Lower leg skin (tissue), 4 donors: ENCODE measurements around the gene OSGEP. TPM values are rescaled to one million over a fixed set of nuclear protein-coding genes. Genes with fewer than 3 reads are reported as not detected.
A peak's percentile ranks its signal among the peaks of the same experiment; 100 is the strongest.

Experiments used
- DNase-seq, 2 donors: peaks; one replicate each; pipeline ENCODE4 v3.0.0-alpha.2; 2019; ENCODE audit warnings: low spot score in 2 of 2
- H3K4me3 ChIP-seq: fragments of 200-600 bp; sonication (generic); 2 replicates; pipeline ENCODE4 v1.5.1; 2017; ENCODE audit warnings: mild to moderate bottlenecking, low read depth; ENCODE audit not compliant: poor library complexity, severe bottlenecking
- CTCF ChIP-seq, 3 donors: fragments of 450-650 bp; IDR thresholded peaks; one replicate each; pipeline ENCODE4 v1.5.1; 2016; ENCODE audit warnings: antibody characterized with exemption in 3 of 3, mild to moderate bottlenecking in 3 of 3, moderate library complexity in 2 of 3
- POLR2A ChIP-seq, 2 donors: fragments of 450-650 bp; IDR thresholded peaks; one replicate each; pipeline ENCODE4 v1.6.1; 2016 to 2017; ENCODE audit warnings: antibody characterized with exemption in 2 of 2, mild to moderate bottlenecking in 1 of 2, moderate library complexity in 1 of 2
- WGBS, 2 donors: methylation state at CpG; one replicate each; pipeline ENCODE4 v1.1.5; 2018; 5-methylcytosine and 5-hydroxymethylcytosine counted together
- intact Hi-C: fragments of 100-400 bp; cut with DNase I; formaldehyde crosslinking; loops from one replicate; pipeline ENCODE4 v1.15.0; 2023; ENCODE audit warnings: low total_unique reads
- total RNA-seq, 4 donors: library from RNA; depleted of rRNA; stranded (reverse); fragments of >200 nt; gene quantifications; one replicate each; pipeline ENCODE4 v1.1.0, GENCODE V29; 2016

Gene OSGEP
- total RNA-seq, 4 donors from 2014 or later: 13.8 to 54.5 (median 35.8) TPM

GRCh38 chr14:20428010-20428365 lies 26.6 kb downstream of the OSGEP start:
- WGBS, 2 donors: 77 to 79% methylated on average over 5 of the region's 5 CpGs
- TF ChIP-seq POLR2A (IDR thresholded peaks at IDR 0.05): no peak
- no peak for TF ChIP-seq CTCF (IDR thresholded peaks at IDR 0.05)
- DNase-seq: no peak
- intact Hi-C loops: no loop called here
- H3K4me3 ChIP-seq: no peak overlapping the region

- no peak overlapping the region for H3K4me3 ChIP-seq
- no peak for DNase-seq
- intact Hi-C loops: no loop called here
- WGBS, 2 donors: 59 to 64% methylated on average over 5 of the region's 5 CpGs
- TF ChIP-seq POLR2A (IDR thresholded peaks at IDR 0.05) (no peak), CTCF (IDR thresholded peaks at IDR 0.05) (no peak)
Observed at GRCh38 chr14:20427231-20428009, 27.2 kb downstream of the OSGEP start.

GRCh38 chr14:20424851-20425250 lies 29.8 kb downstream of the OSGEP start:
- TF ChIP-seq POLR2A (IDR thresholded peaks at IDR 0.05): no peak
- no peak for TF ChIP-seq CTCF (IDR thresholded peaks at IDR 0.05)
- H3K4me3 ChIP-seq: no peak overlapping the region
- intact Hi-C loops: no loop called here
- WGBS, 2 donors: 32 to 44% methylated on average over 2 of the region's 2 CpGs
- peak in 1 of 2 donors; percentile 23 for DNase-seq

GRCh38 chr14:20422886-20423285 lies 31.7 kb downstream of the OSGEP start:
- no peak for DNase-seq
- 63 to 73% methylated on average over 2 of the region's 2 CpGs for WGBS, 2 donors
- intact Hi-C loops: no loop called here
- TF ChIP-seq CTCF (IDR thresholded peaks at IDR 0.05) (no peak), POLR2A (IDR thresholded peaks at IDR 0.05) (no peak)
- no peak overlapping the region for H3K4me3 ChIP-seq

GRCh38 chr14:20421267-20421666 lies 33.3 kb downstream of the OSGEP start:
- TF ChIP-seq POLR2A (IDR thresholded peaks at IDR 0.05): no peak
- no peak for TF ChIP-seq CTCF (IDR thresholded peaks at IDR 0.05)
- H3K4me3 ChIP-seq: no peak overlapping the region
- DNase-seq: peak in 1 of 2 donors; percentile 13
- WGBS, 2 donors: 24 to 36% methylated on average over 2 of the region's 2 CpGs
- intact Hi-C loops: no loop called here

GRCh38 chr14:20419419-20419818 lies 35.2 kb downstream of the OSGEP start:
- H3K4me3 ChIP-seq: no peak overlapping the region
- TF ChIP-seq CTCF (IDR thresholded peaks at IDR 0.05): no peak
- TF ChIP-seq POLR2A (IDR thresholded peaks at IDR 0.05): no peak
- 56 to 82% methylated on average over 1 of the region's 1 CpG for WGBS, 2 donors
- peak in 1 of 2 donors; percentile 67 for DNase-seq
- intact Hi-C loops: no loop called here
